GM10248 (cell line): ENCODE data around the gene NBL1.

Source experiments
- CTCF ChIA-PET: fragments of 300-600 bp; sonication (Branson Sonifier 250); formaldehyde crosslinking; extraction: SDS; loops from one replicate; lab custom pipeline; 2021; ENCODE audit warnings: antibody characterized with exemption; lab: Yijun Ruan, JAX
- POLR2A ChIA-PET: fragments of 350-650 bp; sonication (Branson Sonifier 250); formaldehyde crosslinking; extraction: SDS; loops from one replicate; lab custom pipeline; 2020; ENCODE audit warnings: antibody characterized with exemption; lab: Yijun Ruan, JAX
- DNase-seq: peaks from one replicate; pipeline ENCODE4 v3.0.0; 2012; ENCODE audit errors: extremely low spot score
- TF ChIP-seq, protein P1 (sequence below): IDR thresholded peaks from 2 replicates; pipeline ENCODE4 v1.5.1; 2012; ENCODE audit warnings: mild to moderate bottlenecking, low read depth; ENCODE audit errors: extremely low read depth, missing control alignments, control extremely low read depth

Gene NBL1

DNA sequence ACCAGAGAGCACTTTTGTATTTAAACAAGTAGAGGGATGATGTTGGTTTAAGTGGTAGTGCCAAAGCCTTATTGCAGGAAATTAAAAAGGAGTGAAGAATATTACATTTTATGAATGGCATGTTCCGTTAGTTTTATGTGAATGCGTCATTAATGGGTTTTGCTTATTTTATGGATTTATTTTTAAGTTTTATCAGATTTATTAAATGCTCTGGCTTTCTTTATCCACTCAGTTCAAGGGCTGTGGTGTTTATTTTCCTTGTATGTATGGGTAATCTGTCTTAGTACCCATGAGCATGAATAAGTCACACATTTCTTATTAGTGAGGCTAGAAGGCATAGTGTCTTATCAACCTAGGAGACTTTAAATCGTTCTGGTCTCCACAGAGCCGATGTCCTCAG lies 41.6 kb upstream of the NBL1 start:
- TF ChIP-seq, protein P1, sequence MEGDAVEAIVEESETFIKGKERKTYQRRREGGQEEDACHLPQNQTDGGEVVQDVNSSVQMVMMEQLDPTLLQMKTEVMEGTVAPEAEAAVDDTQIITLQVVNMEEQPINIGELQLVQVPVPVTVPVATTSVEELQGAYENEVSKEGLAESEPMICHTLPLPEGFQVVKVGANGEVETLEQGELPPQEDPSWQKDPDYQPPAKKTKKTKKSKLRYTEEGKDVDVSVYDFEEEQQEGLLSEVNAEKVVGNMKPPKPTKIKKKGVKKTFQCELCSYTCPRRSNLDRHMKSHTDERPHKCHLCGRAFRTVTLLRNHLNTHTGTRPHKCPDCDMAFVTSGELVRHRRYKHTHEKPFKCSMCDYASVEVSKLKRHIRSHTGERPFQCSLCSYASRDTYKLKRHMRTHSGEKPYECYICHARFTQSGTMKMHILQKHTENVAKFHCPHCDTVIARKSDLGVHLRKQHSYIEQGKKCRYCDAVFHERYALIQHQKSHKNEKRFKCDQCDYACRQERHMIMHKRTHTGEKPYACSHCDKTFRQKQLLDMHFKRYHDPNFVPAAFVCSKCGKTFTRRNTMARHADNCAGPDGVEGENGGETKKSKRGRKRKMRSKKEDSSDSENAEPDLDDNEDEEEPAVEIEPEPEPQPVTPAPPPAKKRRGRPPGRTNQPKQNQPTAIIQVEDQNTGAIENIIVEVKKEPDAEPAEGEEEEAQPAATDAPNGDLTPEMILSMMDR, result no peak
- POLR2A ChIA-PET, result no interaction called here
- CTCF ChIA-PET, result no interaction called here
- no peak for DNase-seq

DNA sequence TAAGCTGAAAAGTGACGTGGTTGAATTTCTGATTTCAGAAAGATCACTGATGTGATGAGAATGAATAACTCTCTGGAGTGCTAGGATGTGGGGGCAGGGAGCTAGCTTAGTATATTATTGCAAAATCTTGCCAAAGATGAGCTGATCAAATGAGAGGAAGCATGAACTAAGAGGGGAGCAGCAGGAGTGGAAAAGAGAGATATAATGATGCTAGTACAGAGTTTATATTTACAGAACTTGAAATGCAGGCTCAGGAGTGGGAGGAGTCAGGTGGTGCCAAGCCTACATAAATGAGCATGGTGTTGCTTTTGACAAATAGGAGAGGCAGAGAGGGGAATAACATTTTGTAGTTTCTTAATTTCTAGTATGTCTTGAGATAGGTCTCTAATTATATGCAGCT lies 38.1 kb upstream of the NBL1 start:
- CTCF ChIA-PET, result interaction anchor here (0.9 kb wide), 1 partner anchor 24 kb away, joined by 5 read pairs; no protein-coding TSS in a partner anchor
- POLR2A ChIA-PET, result no interaction called here
- DNase-seq, result no peak
- TF ChIP-seq, protein P1, result no peak

DNA sequence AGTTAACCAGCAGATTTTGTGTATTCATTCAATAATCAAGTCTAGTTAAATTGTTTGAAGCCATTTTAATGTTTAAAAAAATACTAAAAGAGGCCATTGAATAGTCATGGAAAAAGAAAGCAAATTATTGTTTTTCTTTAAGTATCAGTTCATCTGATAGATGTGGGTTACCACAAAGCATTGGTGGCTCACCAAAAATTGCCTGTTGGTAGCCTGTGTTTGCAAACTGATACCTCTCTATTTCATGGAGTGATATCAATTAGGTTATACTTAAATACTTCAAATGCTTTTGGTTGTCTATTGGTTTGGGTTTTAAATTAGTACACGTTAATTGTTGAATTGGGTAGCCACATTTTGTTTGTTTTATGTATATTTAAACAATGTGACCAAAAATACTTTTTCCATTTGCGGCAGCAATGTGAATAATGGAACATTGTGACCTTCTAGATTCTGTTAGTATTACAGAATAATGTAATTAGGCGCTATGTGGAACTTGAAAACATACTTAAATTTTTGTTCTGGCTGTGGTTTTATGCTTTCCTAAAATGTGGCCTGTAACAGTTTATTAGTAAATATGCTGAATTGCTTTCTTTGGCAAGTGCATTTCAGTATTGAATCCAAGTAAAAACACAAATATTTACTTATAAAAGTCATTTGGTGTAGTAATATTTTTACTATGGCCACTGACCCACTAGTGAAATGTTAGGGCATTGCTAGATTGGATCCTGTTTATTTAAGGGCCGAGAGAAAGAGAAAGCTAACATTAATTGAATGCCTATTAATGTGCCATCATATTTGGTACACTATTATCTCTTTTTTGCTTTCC lies 37.1 kb upstream of the NBL1 start:
- ChIA-PET CTCF (interaction anchor here (0.6 to 1.0 kb wide), 3 partner anchors 9 to 384 kb away, joined by 3 to 5 read pairs (median 4); no protein-coding TSS in a partner anchor), POLR2A (no interaction called here)
- no peak for DNase-seq
- TF ChIP-seq, protein P1, result no peak

DNA sequence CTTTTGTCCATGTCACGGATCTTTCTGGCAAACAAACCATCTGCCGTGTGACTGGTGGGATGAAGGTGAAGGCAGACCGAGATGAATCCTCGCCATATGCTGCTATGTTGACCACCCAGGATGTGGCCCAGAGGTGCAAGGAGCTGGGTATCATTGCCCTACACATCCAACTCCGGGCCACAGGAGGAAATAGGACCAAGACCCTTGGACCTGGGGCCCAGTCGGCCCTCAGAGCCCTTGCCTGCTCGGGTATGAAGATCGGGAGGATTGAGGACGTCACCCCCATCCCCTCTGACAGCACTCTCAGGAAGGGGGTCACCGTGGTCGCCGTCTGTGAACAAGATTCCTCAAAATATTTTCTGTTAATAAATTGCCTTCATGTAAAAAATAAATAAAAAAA lies 35.9 kb upstream of the NBL1 start:
- TF ChIP-seq, protein P1, result no peak
- ChIA-PET POLR2A (no interaction called here), CTCF (interaction anchor here (0.8 to 2.0 kb wide), 2 partner anchors 10 to 24 kb away, joined by 4 read pairs; no protein-coding TSS in a partner anchor)
- no peak for DNase-seq

DNA sequence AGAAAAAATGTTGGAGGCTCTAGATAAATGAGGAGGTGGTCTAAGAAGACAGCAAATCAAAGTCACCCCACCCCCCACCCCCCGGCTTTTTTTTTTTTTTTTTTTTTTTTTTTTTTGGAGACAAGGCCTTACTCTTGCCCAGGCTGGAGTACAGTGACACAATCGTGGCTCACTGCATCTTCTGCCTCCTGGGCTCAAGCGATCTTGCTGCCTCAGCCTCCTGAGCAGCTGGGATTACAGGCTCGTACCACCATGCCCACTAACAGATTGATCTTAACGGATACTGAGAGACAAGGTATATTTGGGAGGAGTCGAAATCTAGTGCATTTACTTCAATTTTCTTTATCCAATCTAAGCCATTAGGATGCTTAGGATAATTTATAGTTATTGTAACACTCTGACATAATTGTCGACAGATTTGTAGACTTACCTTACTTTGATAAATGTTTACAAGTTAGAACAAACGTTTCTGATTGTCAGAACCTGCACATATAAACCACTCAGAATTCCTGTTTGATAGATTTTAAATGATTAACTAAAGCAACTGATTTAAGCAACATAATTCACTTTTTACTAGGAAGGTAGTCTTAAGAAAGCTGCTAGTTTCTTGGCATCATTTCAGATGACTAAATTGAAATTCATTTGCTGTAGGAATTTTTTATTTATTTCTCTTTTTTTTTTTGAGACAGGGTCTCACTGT lies 33.7 kb upstream of the NBL1 start:
- ChIA-PET CTCF (interaction anchor here (1.1 to 1.7 kb wide), 5 partner anchors 10 to 122 kb away, joined by 3 to 5 read pairs (median 3); no protein-coding TSS in a partner anchor), POLR2A (no interaction called here)
- TF ChIP-seq, protein P1, result no peak

DNA sequence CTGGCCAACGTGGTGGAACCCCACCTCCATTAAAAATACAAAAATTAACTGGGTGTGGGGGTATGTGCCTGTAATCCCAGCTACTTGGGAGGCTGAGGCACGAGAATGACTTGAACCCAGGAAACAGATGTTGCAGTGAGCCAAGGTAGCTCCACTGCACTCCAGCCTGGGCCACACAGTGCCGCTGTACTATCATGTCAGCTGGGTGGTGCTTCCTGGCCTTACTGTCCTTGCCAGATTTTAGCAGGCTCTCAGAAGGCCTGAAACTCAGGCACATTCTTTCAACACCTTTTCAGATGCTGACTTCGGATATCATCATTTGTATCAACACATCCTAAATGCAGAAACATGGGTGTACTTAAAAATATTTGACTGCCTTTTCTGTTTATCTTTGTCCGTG lies 31.6 kb upstream of the NBL1 start:
- POLR2A ChIA-PET, result no interaction called here
- TF ChIP-seq, protein P1, result no peak
- CTCF ChIA-PET, result interaction anchor here (1.1 kb wide), 2 partner anchors 9 to 30 kb away, joined by 3 read pairs; no protein-coding TSS in a partner anchor
- DNase-seq, result no peak

More for the DNA sequence above, 33.7 kb upstream of the NBL1 start:
- DNase-seq, result no peak
